GM12872 (cell line): ENCODE measurements around the gene ALPP.

Experiments used
- CTCF ChIP-seq: IDR thresholded peaks from 3 replicates; pipeline ENCODE4 v1.5.1; 2011; ENCODE audit warnings: low read depth, mild to moderate bottlenecking, low read length, moderate library complexity; ENCODE audit not compliant: insufficient read depth

The ALPP gene

GRCh38 chr2:232386490-232386739 lies 7.9 kb downstream of the ALPP start:
- no peak for TF ChIP-seq CTCF

GRCh38 chr2:232386740-232387450 lies 8.3 kb downstream of the ALPP start:
- TF ChIP-seq CTCF, result no peak

- TF ChIP-seq CTCF, result no peak
These were observed 9.1 kb downstream of the ALPP start for GRCh38 chr2:232387451-232388171.

GRCh38 chr2:232388324-232388891 lies 9.9 kb downstream of the ALPP start:
- TF ChIP-seq CTCF, result no peak

GRCh38 chr2:232389327-232389726 lies 10.8 kb downstream of the ALPP start:
- TF ChIP-seq CTCF, result no peak

- no peak for TF ChIP-seq CTCF
These were observed 12.1 kb downstream of the ALPP start for GRCh38 chr2:232390661-232391060.

- TF ChIP-seq CTCF, result no peak
These were observed 15.0 kb downstream of the ALPP start for GRCh38 chr2:232393556-232393955.
